Measurements from ENCODE around the gene RBM47. TPM values are rescaled to one million over a fixed set of nuclear protein-coding genes. Genes with fewer than 3 reads are reported as not detected.

RBM47 gene
- total RNA-seq, 1 experiment from 2014 or later, result 70.3 TPM

DNA sequence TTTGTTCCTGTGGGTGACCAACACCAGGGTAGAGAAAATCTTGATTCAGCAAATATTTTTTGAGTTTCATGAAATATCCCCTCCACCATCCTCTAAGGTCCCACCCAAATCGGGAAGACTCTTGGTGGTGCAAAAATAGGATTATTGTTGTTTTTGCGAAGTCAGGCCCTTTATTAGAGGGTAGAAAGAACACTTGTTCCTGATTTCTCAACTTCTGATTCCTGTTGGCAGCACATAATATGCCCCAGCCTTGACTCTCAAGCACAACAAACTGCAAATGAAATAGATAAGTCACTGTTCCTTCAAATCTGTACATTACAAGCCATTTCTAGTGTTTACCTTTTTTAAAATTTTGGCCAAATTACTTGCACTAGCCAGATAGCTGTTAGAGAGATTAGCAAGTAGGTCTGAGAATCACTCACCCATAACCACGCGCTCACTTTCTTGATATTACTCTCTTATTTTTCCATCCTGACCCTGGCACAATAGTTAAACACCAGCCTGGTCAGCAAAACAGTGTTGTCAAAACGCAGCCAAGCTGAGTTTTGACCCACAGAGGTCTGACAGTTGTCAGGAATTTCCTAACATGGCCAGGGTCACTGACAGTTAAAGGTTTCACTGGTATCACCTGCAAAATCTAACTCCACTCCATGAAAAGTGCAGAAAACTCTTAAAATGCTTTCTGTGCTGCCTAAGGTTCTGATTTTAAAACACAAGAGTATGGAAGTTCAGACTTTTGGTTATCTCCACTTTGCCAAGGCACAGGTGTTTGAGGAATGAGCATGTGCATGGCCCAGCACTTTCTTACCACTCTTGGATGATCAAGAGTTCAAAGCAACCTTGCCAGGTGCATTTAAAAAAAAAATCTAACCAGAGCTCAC, 69.8 kb downstream of the RBM47 start:
- no peak overlapping the region for H2BK120ac ChIP-seq (ENCODE audit: low read depth, low read length, poor library complexity, severe bottlenecking)
- H3K27ac Mint-ChIP-seq, result peak overlapping the region; percentile 46 to 84 (median 79); a peak in 3 of 7 replicates
- peaks cover 20 to 24% of the 10 kb centered on the region in 2 experiments for H3K4me1 Mint-ChIP-seq
- no peak overlapping the region for H3K4me2 ChIP-seq (ENCODE audit: insufficient read depth, insufficient read length, low read length)
- H3K4ac ChIP-seq (ENCODE audit: low read depth, low read length), result no peak overlapping the region
- WGBS (ENCODE audit: extremely low coverage, insufficient read length, low lambda C conversion rate), result no CpG with 5 or more reads among the region's 5 CpGs
- H3K23me2 ChIP-seq (ENCODE audit: insufficient read length, low read depth, low read length, poor library complexity, severe bottlenecking), result no peaks in the 10 kb centered on the region
- no peak overlapping the region for H2BK20ac ChIP-seq (ENCODE audit: low read depth, low read length, poor library complexity, severe bottlenecking)
- H3K36me3 Mint-ChIP-seq (ENCODE audit: insufficient read depth in 1 of 3, low read depth in 3 of 3), result peaks cover 0 to 5% (median 4%) of the 10 kb centered on the region in 3 experiments; a peak in 4 of 7 replicates
- no peak overlapping the region for H3K14ac ChIP-seq (ENCODE audit: insufficient read depth, low read length)
- H3K9me3 Mint-ChIP-seq, result no peaks in the 10 kb centered on the region
- DNase-seq, result no peak
- H2AK5ac ChIP-seq (ENCODE audit: insufficient read length, low read length), result no peak overlapping the region
- H3K9ac ChIP-seq (ENCODE audit: extremely low read depth, insufficient read length, low read length), result no peak overlapping the region
- peaks cover 3% of the 10 kb centered on the region for H3K79me1 ChIP-seq (ENCODE audit: insufficient read depth, low read depth, low read length, poor library complexity, severe bottlenecking)
- no peak for TF ChIP-seq CTCF (conservative IDR thresholded peaks at IDR 0.05)
- H4K5ac ChIP-seq (ENCODE audit: insufficient read length, low read depth, low read length), result no peak overlapping the region
- H2BK5ac ChIP-seq (ENCODE audit: insufficient read length, low read length), result no peak overlapping the region
- no peak overlapping the region for H3K56ac ChIP-seq (ENCODE audit: insufficient read length, low read depth, low read length)
- H4K20me1 ChIP-seq (ENCODE audit: control insufficient read depth, insufficient read depth, insufficient read length), result no peaks in the 10 kb centered on the region
- no peaks in the 10 kb centered on the region for H3K27me3 Mint-ChIP-seq (ENCODE audit: low read depth)
- H3K79me2 ChIP-seq (ENCODE audit: insufficient read depth, low read length), result peaks cover 6% of the 10 kb centered on the region; the same call in 1 of the 2 replicates
- H3K18ac ChIP-seq (ENCODE audit: insufficient read length, low read depth, low read length), result no peak overlapping the region
- no peak overlapping the region for H3K23ac ChIP-seq (ENCODE audit: insufficient read length, low read depth, low read length)
- no peak overlapping the region for H4K8ac ChIP-seq (replicated peaks; ENCODE audit: insufficient read length, low read depth, low read length)
- H3K4me1 ChIP-seq (ENCODE audit: insufficient read depth, low read length), result no peaks in the 10 kb centered on the region
- no peak overlapping the region for H3K27ac ChIP-seq (ENCODE audit: insufficient read length, low read depth, low read length)
- H3K27me3 ChIP-seq (ENCODE audit: insufficient read depth, low read length), result no peaks in the 10 kb centered on the region
- no peak overlapping the region for H2AFZ ChIP-seq (ENCODE audit: low read length)
- no peak overlapping the region for H3K4me3 Mint-ChIP-seq
- no peak overlapping the region for H2BK12ac ChIP-seq (ENCODE audit: insufficient read length, low read depth, low read length)
- H4K91ac ChIP-seq (ENCODE audit: insufficient read length, low read depth, low read length), result no peak overlapping the region
- H3K9me3 ChIP-seq (ENCODE audit: control insufficient read depth, low read depth, low read length), result no peaks in the 10 kb centered on the region
- no peak overlapping the region for H3T11ph ChIP-seq (ENCODE audit: low read length)
- H2BK15ac ChIP-seq (ENCODE audit: low read depth, low read length), result no peak overlapping the region

Data from H9 (cell line).